Astrocyte of the cerebellum (primary cell): Measurements from ENCODE around the gene ROM1.
"Not testable (repeated sequence)": the region's sequence is repeated elsewhere in the genome, so short reads cannot be mapped to it uniquely, and the experiment has no call there.

ENCODE experiments used
- DNase-seq: peaks from one replicate; pipeline ENCODE4 v3.0.0-alpha.2; 2011; ENCODE audit warnings: low read depth
- H3K4me3 ChIP-seq: 2 replicates; pipeline ENCODE4 v1.5.1; 2011; ENCODE audit warnings: mild to moderate bottlenecking, low read depth, low read length, moderate library complexity
- CTCF ChIP-seq: IDR thresholded peaks from 2 replicates; pipeline ENCODE4 v1.5.1; 2012; ENCODE audit warnings: low read length, low read depth, moderate library complexity, mild to moderate bottlenecking; ENCODE audit errors: missing control alignments
- in situ Hi-C: cut with HindIII; loops from 2 replicates; pipeline ENCODE4 v1.10.0; 2017; ENCODE audit warnings: low sequenced_read_pairs

ROM1 gene

GRCh38 chr11:62610814-62611704 lies 2.0 kb upstream of the ROM1 start:
- TF ChIP-seq CTCF = no peak
- in situ Hi-C loops = no loop called here
- no peak for DNase-seq
- peak overlapping the region; percentile 74 for H3K4me3 ChIP-seq

GRCh38 chr11:62611705-62612365 lies 1.2 kb upstream of the ROM1 start:
- no peak for TF ChIP-seq CTCF
- peak overlapping the region; percentile 74 for H3K4me3 ChIP-seq
- in situ Hi-C loops = no loop called here
- DNase-seq = peak; percentile 43

- TF ChIP-seq CTCF = no peak
- in situ Hi-C loops = no loop called here
- DNase-seq = no peak
- no peak overlapping the region for H3K4me3 ChIP-seq
These were observed 278 bp downstream of the ROM1 start for GRCh38 chr11:62613291-62613778.

- DNase-seq = no peak
- no peak for TF ChIP-seq CTCF
- no peak overlapping the region for H3K4me3 ChIP-seq
- in situ Hi-C loops = no loop called here
These were observed 1.2 kb downstream of the ROM1 start for GRCh38 chr11:62614275-62614674.

GRCh38 chr11:62615521-62615920 lies 2.5 kb downstream of the ROM1 start:
- DNase-seq = no peak
- in situ Hi-C loops = no loop called here
- H3K4me3 ChIP-seq = no peak overlapping the region
- TF ChIP-seq CTCF = no peak

- H3K4me3 ChIP-seq, in situ Hi-C loops, DNase-seq: not testable (repeated sequence)
These were observed 3.9 kb downstream of the ROM1 start for GRCh38 chr11:62616957-62617356.
